IMR-90 (cell line): ENCODE data around the gene RPS6KB1. TPM values are rescaled to one million over a fixed set of nuclear protein-coding genes. Genes with fewer than 3 reads are reported as not detected.
"Not testable (repeated sequence)": the region's sequence is repeated elsewhere in the genome, so short reads cannot be mapped to it uniquely, and the experiment has no call there.

ENCODE experiments used
- ATAC-seq: fragments of 200-7000 bp; cut with Tn5 transposase; 2 replicates; pipeline ENCODE4 v1.9.1; 2020; ENCODE audit warnings: low read depth, mild to moderate bottlenecking, moderate library complexity
- BruUV-seq: library from RNA; stranded (reverse); fragments of 400-500 nt; replicated peaks from 2 replicates; lab custom pipeline; 2021; lab: Mats Ljungman, UMichigan
- CTCF ChIA-PET: fragments of 300-600 bp; formaldehyde crosslinking; extraction: SDS; loops from one replicate; lab custom pipeline; 2021; ENCODE audit warnings: antibody characterized with exemption; lab: Yijun Ruan, JAX
- POLR2A ChIA-PET: fragments of 300-600 bp; sonication (Branson Sonifier 250); formaldehyde crosslinking; loops from one replicate; lab custom pipeline; 2022; ENCODE audit warnings: antibody characterized with exemption; ENCODE audit not compliant: unreplicated experiment; lab: Charles Lee
- DNase-seq: peaks from one replicate; pipeline ENCODE4 v3.0.0; 2013
- H2AFZ ChIP-seq: replicated peaks from 2 replicates; pipeline ENCODE3; 2013; ENCODE audit warnings: low read length, mild to moderate bottlenecking; ENCODE audit not compliant: poor library complexity
- H2AK5ac ChIP-seq: 2 replicates; pipeline ENCODE4 v1.6.1; 2013; ENCODE audit warnings: low read depth, low read length, inconsistent platforms
- H2AK9ac ChIP-seq: replicated peaks from 2 replicates; pipeline ENCODE3; 2013; ENCODE audit warnings: mild to moderate bottlenecking, low read depth, low read length, moderate library complexity; ENCODE audit not compliant: poor library complexity
- H2BK120ac ChIP-seq: 2 replicates; pipeline ENCODE4 v1.6.1; 2013; ENCODE audit warnings: low read depth, low read length, inconsistent platforms
- H2BK15ac ChIP-seq: 3 replicates; pipeline ENCODE4 v1.6.1; 2013; ENCODE audit warnings: low read depth, low read length, inconsistent platforms
- H2BK20ac ChIP-seq: 2 replicates; pipeline ENCODE4 v1.6.1; 2013; ENCODE audit warnings: low read depth, mild to moderate bottlenecking, inconsistent platforms, low read length, moderate library complexity
- H2BK5ac ChIP-seq: 2 replicates; pipeline ENCODE4 v1.6.1; 2013; ENCODE audit warnings: mild to moderate bottlenecking, low read depth, low read length, inconsistent platforms; ENCODE audit not compliant: poor library complexity, severe bottlenecking
- H3K14ac ChIP-seq: replicated peaks from 2 replicates; pipeline ENCODE4 v1.6.1; 2013; ENCODE audit warnings: low read depth, low read length, inconsistent platforms
- H3K18ac ChIP-seq: 2 replicates; pipeline ENCODE4 v1.6.1; 2013; ENCODE audit warnings: low read depth, low read length, control low read depth
- H3K23ac ChIP-seq: 2 replicates; pipeline ENCODE4 v1.6.1; 2013; ENCODE audit warnings: low read depth, low read length, inconsistent platforms
- H3K27ac ChIP-seq: 2 replicates; pipeline ENCODE4 v1.5.1; 2013; ENCODE audit warnings: mild to moderate bottlenecking, control low read depth, low read length; ENCODE audit not compliant: insufficient read depth
- H3K27me3 ChIP-seq: 2 replicates; pipeline ENCODE4 v1.6.1; 2013; ENCODE audit warnings: low read length; ENCODE audit not compliant: control insufficient read depth, insufficient read depth
- H3K36me3 ChIP-seq: 2 replicates; pipeline ENCODE4 v1.6.1; 2013; ENCODE audit warnings: low read length, mixed read lengths; ENCODE audit not compliant: control insufficient read depth, insufficient read depth
- H3K4ac ChIP-seq: 2 replicates; pipeline ENCODE4 v1.6.1; 2013; ENCODE audit warnings: low read depth, low read length, inconsistent platforms
- H3K4me1 ChIP-seq: 2 replicates; pipeline ENCODE4 v1.6.1; 2013; ENCODE audit warnings: low read length, mixed read lengths; ENCODE audit not compliant: control insufficient read depth, insufficient read depth
- H3K4me2 ChIP-seq: 2 replicates; pipeline ENCODE4 v1.6.1; 2013; ENCODE audit warnings: low read depth, mild to moderate bottlenecking, control low read depth, low read length, moderate library complexity
- H3K4me3 ChIP-seq: 2 replicates; pipeline ENCODE4 v1.5.1; 2013; ENCODE audit warnings: low read depth, mild to moderate bottlenecking, control low read depth, low read length, moderate library complexity; ENCODE audit not compliant: insufficient read depth
- H3K56ac ChIP-seq: 2 replicates; pipeline ENCODE4 v1.6.1; 2013; ENCODE audit warnings: low read length, inconsistent platforms; ENCODE audit not compliant: insufficient read depth; ENCODE audit errors: extremely low read depth
- H3K79me1 ChIP-seq, 2 experiments: 2 replicates each; pipeline ENCODE4 v1.6.1; 2013; ENCODE audit warnings: low read length in 2 of 2, inconsistent platforms in 1 of 2, low read depth in 1 of 2
- H3K9ac ChIP-seq: 2 replicates; pipeline ENCODE4 v1.6.1; 2013; ENCODE audit warnings: low read depth, low read length, control low read depth
- H3K9me1 ChIP-seq: 2 replicates; pipeline ENCODE4 v1.6.1; 2013; ENCODE audit warnings: low read length, inconsistent platforms; ENCODE audit not compliant: insufficient read depth
- H3K9me3 ChIP-seq: 2 replicates; pipeline ENCODE4 v1.6.1; 2013; ENCODE audit warnings: low read length; ENCODE audit not compliant: control insufficient read depth, insufficient read depth
- H4K20me1 ChIP-seq: 2 replicates; pipeline ENCODE4 v1.6.1; 2013; ENCODE audit warnings: low read length, inconsistent platforms; ENCODE audit not compliant: insufficient read depth
- H4K5ac ChIP-seq: 2 replicates; pipeline ENCODE4 v1.6.1; 2013; ENCODE audit warnings: mild to moderate bottlenecking, low read depth, low read length, control low read depth
- H4K8ac ChIP-seq, 2 experiments: 2 replicates each; pipeline ENCODE4 v1.6.1; 2013; ENCODE audit warnings: low read depth in 2 of 2, low read length in 2 of 2, control low read depth in 1 of 2, inconsistent platforms in 1 of 2
- H4K91ac ChIP-seq: 2 replicates; pipeline ENCODE4 v1.6.1; 2013; ENCODE audit warnings: low read depth, low read length, inconsistent platforms; ENCODE audit not compliant: insufficient read depth
- CEBPB ChIP-seq: IDR thresholded peaks from 2 replicates; pipeline ENCODE4 v1.6.1; 2012; ENCODE audit warnings: low read depth, low read length, improper control_type of control experiment
- CHD1 ChIP-seq: IDR thresholded peaks from 2 replicates; pipeline ENCODE4 v1.6.1; 2012; ENCODE audit warnings: low read depth, low read length, improper control_type of control experiment
- MAFK ChIP-seq: IDR thresholded peaks from 2 replicates; pipeline ENCODE4 v1.6.1; 2012; ENCODE audit warnings: low read depth, low read length, improper control_type of control experiment
- MAZ ChIP-seq: IDR thresholded peaks from 2 replicates; pipeline ENCODE4 v1.6.1; 2012; ENCODE audit warnings: low read depth, mild to moderate bottlenecking, low read length, improper control_type of control experiment, moderate library complexity, borderline replicate concordance
- NFE2L2 ChIP-seq: fragments of 150-350 bp; IDR thresholded peaks from 2 replicates; pipeline ENCODE4 v1.6.1; 2016; ENCODE audit warnings: low read depth, mild to moderate bottlenecking, low read length
- RAD21 ChIP-seq: IDR thresholded peaks from 2 replicates; pipeline ENCODE4 v1.6.1; 2012; ENCODE audit warnings: low read length, improper control_type of control experiment
- SMC3 ChIP-seq: fragments of 150-350 bp; IDR thresholded peaks from 2 replicates; pipeline ENCODE4 v1.6.1; 2016; ENCODE audit warnings: low read depth, mild to moderate bottlenecking, antibody characterized with exemption, low read length, moderate library complexity
- WGBS, 2 experiments: methylation state at CpG; one replicate each; pipeline versions ENCODE4 v1.1.5 to v1.1.7; 2013; ENCODE audit warnings: missing lambda C conversion rate in 2 of 2; ENCODE audit not compliant: insufficient read length in 1 of 2; ENCODE audit errors: extremely low coverage in 2 of 2; 5-methylcytosine and 5-hydroxymethylcytosine counted together
- dilution Hi-C: fragments of 300-500 bp; cut with HindIII; formaldehyde crosslinking; loops from one replicate; pipeline ENCODE4 v1.14.3; 2018; ENCODE audit warnings: low sequenced_read_pairs; ENCODE audit not compliant: unreplicated experiment
- in situ Hi-C: fragments of 300-500 bp; cut with MboI; formaldehyde crosslinking; loops from 3 replicates; pipeline ENCODE4 v1.14.3; 2019; ENCODE audit warnings: low sequenced_read_pairs, inconsistent platforms, mixed read lengths
- intact Hi-C: fragments of 100-400 bp; cut with micrococcal nuclease; formaldehyde crosslinking; loops from 2 replicates; pipeline ENCODE4 v1.10.0; 2022
- polyA plus RNA-seq, 3 experiments: library from polyadenylated mRNA; depleted of rRNA; stranded (reverse); fragments of >200 nt; gene quantifications; 2 replicates each; pipeline ENCODE4 v1.2.3, GENCODE V29; 2012; ENCODE audit warnings: low replicate concordance in 1 of 3
- total RNA-seq: library from RNA; depleted of rRNA; stranded (reverse); fragments of >200 nt; gene quantifications from 2 replicates; pipeline ENCODE4 v1.2.3, GENCODE V29; 2012
- TF ChIP-seq, protein P1 (sequence below): conservative IDR thresholded peaks from 2 replicates; pipeline ENCODE4 v1.5.1; 2012; ENCODE audit warnings: mild to moderate bottlenecking, low read depth, low read length, improper control_type of control experiment

RPS6KB1 gene
- total and polyA plus RNA-seq, 2 of the 4 experiments (the other 2 are of a cell fraction): 11.7 to 20.3 TPM

DNA sequence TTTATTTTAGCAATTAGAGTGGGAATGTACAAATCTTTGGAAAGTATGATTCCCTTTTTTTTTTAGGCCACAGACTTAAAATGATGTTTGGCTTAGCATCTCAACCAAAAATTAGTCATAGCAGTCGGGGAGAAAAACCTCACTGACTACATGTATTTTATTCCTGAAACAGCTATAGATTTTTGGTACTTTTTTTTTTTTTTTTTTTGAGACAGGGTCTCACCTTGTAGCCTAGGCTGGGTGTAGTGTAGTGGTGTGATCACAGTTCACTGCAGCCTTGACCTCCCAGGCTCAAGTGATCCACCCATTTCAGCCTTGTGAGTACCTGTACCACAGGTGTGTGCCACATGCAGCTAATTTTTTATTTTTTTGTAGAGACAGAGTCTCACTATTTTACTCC, 48.2 kb downstream of the RPS6KB1 start:
- Histone ChIP-seq H3K14ac (no peak overlapping the region), H3K56ac (no peak overlapping the region), H3K4me2 (no peak overlapping the region), H2BK15ac (no peak overlapping the region), H3K9ac (no peak overlapping the region), H2BK5ac (no peak overlapping the region), H2AK9ac (no peak overlapping the region), H4K8ac (no peak overlapping the region), H4K91ac (no peak overlapping the region), H3K36me3 (peaks cover 23% of the 10 kb centered on the region), H3K9me3 (no peaks in the 10 kb centered on the region), H3K18ac (no peak overlapping the region), H3K4ac (no peak overlapping the region), H3K27me3 (no peaks in the 10 kb centered on the region), H2AFZ (no peak overlapping the region), H2BK20ac (no peak overlapping the region), H3K9me1 (no peaks in the 10 kb centered on the region), H3K4me3 (no peak overlapping the region), H2BK120ac (no peak overlapping the region), H3K27ac (no peak overlapping the region), H3K4me1 (no peaks in the 10 kb centered on the region), H3K79me1 (no peaks in the 10 kb centered on the region; a peak in 1 of 4 replicates), H4K20me1 (no peaks in the 10 kb centered on the region), H2AK5ac (no peak overlapping the region), H3K23ac (no peak overlapping the region), H4K5ac (no peak overlapping the region)
- intact Hi-C loops: no loop called here
- whole genome bisulfite sequencing, 2 experiments: no CpG with 5 or more reads among the region's 1 CpG
- no peak for TF ChIP-seq CEBPB
- TF ChIP-seq SMC3: no peak
- TF ChIP-seq MAFK: no peak
- TF ChIP-seq NFE2L2: no peak
- TF ChIP-seq RAD21: no peak
- TF ChIP-seq MAZ: no peak
- TF ChIP-seq CHD1: no peak
- TF ChIP-seq, protein P1, sequence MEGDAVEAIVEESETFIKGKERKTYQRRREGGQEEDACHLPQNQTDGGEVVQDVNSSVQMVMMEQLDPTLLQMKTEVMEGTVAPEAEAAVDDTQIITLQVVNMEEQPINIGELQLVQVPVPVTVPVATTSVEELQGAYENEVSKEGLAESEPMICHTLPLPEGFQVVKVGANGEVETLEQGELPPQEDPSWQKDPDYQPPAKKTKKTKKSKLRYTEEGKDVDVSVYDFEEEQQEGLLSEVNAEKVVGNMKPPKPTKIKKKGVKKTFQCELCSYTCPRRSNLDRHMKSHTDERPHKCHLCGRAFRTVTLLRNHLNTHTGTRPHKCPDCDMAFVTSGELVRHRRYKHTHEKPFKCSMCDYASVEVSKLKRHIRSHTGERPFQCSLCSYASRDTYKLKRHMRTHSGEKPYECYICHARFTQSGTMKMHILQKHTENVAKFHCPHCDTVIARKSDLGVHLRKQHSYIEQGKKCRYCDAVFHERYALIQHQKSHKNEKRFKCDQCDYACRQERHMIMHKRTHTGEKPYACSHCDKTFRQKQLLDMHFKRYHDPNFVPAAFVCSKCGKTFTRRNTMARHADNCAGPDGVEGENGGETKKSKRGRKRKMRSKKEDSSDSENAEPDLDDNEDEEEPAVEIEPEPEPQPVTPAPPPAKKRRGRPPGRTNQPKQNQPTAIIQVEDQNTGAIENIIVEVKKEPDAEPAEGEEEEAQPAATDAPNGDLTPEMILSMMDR: no peak
- POLR2A ChIA-PET: interaction anchor here (0.5 to 0.6 kb wide), 2 partner anchors 14 to 567 kb away, joined by 6 to 8 read pairs; no protein-coding TSS in a partner anchor
- dilution Hi-C loops: loop anchor here (25.0 kb wide), 1 partner anchor 121 kb away; no protein-coding TSS in a partner anchor
- DNase-seq: no peak
- in situ Hi-C loops: loop anchor here (10.0 to 25.0 kb wide), 2 partner anchors 114 to 246 kb away; no protein-coding TSS in a partner anchor
- BruUV-seq: no TSS peak
- CTCF ChIA-PET: interaction anchor here (0.6 kb wide), 1 partner anchor 22 kb away, joined by 4 read pairs; no protein-coding TSS in a partner anchor
- no peak for ATAC-seq

DNA sequence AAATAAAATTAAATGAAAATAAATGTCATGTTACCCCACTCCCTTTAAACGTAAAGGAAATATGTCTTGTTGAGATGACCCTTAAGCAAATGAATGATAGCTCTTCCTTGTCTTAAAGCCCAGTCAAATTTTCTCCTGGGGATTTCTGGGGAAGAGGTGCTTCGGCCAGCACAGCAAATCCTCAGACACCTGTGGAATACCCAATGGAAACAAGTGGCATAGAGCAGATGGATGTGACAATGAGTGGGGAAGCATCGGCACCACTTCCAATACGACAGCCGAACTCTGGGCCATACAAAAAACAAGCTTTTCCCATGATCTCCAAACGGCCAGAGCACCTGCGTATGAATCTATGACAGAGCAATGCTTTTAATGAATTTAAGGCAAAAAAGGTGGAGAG, 53.5 kb downstream of the RPS6KB1 start:
- intact Hi-C loops, H3K56ac ChIP-seq, H3K14ac ChIP-seq, H3K79me1 ChIP-seq, H2AK9ac ChIP-seq, H4K8ac ChIP-seq, H3K4ac ChIP-seq, H3K27me3 ChIP-seq, H2BK5ac ChIP-seq, DNase-seq, H3K9me1 ChIP-seq, H3K9me3 ChIP-seq, H2BK15ac ChIP-seq, POLR2A ChIA-PET, H4K20me1 ChIP-seq, H4K5ac ChIP-seq, H3K4me3 ChIP-seq, CTCF ChIA-PET, H2AFZ ChIP-seq, H3K27ac ChIP-seq, H3K4me1 ChIP-seq, H2BK120ac ChIP-seq, H3K18ac ChIP-seq, H3K4me2 ChIP-seq, H2AK5ac ChIP-seq, H3K23ac ChIP-seq, H4K91ac ChIP-seq, H2BK20ac ChIP-seq, ATAC-seq, H3K9ac ChIP-seq, BruUV-seq: not testable (repeated sequence)
- peaks cover 12% of the 10 kb centered on the region for H3K36me3 ChIP-seq
- dilution Hi-C loops (loop anchor here (25.0 kb wide), 1 partner anchor 116 kb away; no protein-coding TSS in a partner anchor), in situ Hi-C loops (loop anchor here (10.0 to 25.0 kb wide), 2 partner anchors 108 to 241 kb away; no protein-coding TSS in a partner anchor)
- no CpG with 5 or more reads among the region's 7 CpGs for WGBS, 2 experiments
